Fibroblast of lung (primary cell): Measurements from ENCODE around the gene ITM2B.

Source experiments
- EZH2 ChIP-seq: IDR thresholded peaks from 2 replicates; pipeline ENCODE4 v1.5.1; 2012; ENCODE audit warnings: low read length, control low read depth, mild to moderate bottlenecking; ENCODE audit errors: missing control alignments
- TF ChIP-seq, protein P1 (sequence below), 2 donors: IDR thresholded peaks in 1 of 2; conservative IDR thresholded peaks in 1 of 2; 1 replicate in 1 of 2; 2 replicates in 1 of 2; pipeline ENCODE4 v1.5.1; 2011 to 2012; ENCODE audit warnings: low read length in 2 of 2, control low read depth in 1 of 2, inconsistent platforms in 1 of 2, low read depth in 1 of 2, mild to moderate bottlenecking in 1 of 2

DNA sequence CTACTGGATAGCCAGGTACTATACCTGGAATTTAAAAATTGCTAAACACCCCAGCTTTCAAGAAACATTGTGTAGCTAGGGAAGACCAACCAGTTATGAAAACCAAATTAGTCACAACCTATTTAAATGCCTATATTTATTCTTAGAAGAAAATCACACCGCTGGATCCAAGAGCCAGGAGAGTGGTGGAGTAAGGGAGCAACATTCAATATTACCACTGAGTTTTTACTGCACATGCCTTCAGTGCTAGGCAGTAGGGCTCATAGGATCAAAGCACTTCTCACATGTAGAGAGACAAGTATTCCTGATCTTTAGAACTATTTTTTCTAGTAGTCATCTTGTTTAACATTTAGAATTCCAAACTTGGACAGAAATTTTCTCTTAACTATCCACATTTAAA is 11.2 kb downstream of the ITM2B start:
- TF ChIP-seq, protein P1, sequence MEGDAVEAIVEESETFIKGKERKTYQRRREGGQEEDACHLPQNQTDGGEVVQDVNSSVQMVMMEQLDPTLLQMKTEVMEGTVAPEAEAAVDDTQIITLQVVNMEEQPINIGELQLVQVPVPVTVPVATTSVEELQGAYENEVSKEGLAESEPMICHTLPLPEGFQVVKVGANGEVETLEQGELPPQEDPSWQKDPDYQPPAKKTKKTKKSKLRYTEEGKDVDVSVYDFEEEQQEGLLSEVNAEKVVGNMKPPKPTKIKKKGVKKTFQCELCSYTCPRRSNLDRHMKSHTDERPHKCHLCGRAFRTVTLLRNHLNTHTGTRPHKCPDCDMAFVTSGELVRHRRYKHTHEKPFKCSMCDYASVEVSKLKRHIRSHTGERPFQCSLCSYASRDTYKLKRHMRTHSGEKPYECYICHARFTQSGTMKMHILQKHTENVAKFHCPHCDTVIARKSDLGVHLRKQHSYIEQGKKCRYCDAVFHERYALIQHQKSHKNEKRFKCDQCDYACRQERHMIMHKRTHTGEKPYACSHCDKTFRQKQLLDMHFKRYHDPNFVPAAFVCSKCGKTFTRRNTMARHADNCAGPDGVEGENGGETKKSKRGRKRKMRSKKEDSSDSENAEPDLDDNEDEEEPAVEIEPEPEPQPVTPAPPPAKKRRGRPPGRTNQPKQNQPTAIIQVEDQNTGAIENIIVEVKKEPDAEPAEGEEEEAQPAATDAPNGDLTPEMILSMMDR (conservative IDR thresholded peaks at IDR 0.05 in 1 of 2, IDR thresholded peaks at IDR 0.05 in 1 of 2; ENCODE audit: low read depth in 1 of 2, low read length in 2 of 2) = no peak
- no peak for TF ChIP-seq EZH2
